GM19023 (cell line): ENCODE measurements around the gene CSKMT.
"Not testable (repeated sequence)": the region's sequence is repeated elsewhere in the genome, so short reads cannot be mapped to it uniquely, and the experiment has no call there.

Experiments
- ATAC-seq: cut with Tn5 transposase; IDR thresholded peaks from one replicate; pipeline ENCODE4 v1.9.1; 2021; ENCODE audit warnings: mild to moderate bottlenecking, moderate library complexity; ENCODE audit not compliant: unreplicated experiment

CSKMT gene

DNA sequence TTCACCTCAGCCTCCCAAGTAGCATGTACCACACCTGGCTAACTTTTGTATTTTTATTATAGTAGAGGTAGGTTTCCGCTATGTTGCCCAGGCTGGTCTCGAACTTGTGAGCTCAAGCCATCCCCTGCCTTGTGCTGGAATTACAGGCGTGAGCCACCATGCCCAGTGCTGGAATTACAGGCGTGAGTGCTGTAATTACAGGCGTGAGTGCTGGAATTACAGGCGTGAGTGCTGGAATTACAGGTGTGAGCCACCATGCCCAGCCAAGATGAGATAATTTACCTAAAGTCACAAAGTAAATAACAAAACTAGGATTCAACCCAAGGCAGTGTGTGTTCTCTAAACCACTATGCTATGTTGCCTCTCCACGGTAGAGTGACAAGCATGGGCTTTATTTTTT, 17.4 kb downstream of the CSKMT start:
- ATAC-seq: no peak

DNA sequence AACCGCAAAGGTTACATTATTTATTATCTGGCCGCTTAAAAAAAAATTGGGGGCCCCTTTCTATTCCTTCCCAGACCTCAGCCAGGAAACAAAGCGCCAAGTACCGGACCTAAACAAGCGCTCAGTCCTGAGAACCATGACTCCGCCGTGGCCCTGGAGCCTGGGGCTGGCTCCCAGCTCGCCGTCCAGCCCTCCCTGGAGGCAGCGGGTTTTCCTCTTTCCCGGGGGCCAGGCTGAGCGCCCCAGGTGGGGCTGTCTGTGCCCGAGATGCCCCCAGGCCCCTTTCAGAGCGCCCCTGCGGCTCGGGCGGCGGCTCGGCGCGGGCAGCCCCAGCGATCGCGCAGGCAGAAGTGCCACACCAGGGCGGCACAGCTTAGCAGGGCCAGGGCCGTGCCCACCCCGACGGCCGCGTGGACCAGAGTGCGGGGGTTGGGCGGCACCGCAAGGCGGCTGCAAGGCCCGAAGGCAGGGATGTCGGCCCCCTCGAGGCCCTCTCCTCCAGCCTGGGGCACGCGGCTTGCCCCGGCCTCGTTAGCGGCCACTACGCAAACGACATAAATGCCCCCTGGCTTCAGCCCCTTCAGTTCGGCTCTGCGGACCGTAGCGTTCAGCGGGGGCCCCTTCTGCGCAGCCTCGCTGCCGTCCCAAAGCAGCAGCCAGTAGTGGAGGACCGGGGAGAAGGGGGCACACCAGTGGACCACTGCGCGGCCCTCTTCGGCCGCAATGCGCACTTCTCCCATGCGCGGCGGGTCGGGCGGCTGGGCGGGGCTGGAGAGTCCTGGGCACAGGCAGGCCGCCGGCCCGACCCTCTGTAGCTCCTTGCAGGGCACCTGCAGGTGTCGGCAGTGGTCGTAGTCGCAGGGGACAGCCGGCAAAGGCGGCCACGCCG, 22.6 kb downstream of the CSKMT start:
- no peak for ATAC-seq

DNA sequence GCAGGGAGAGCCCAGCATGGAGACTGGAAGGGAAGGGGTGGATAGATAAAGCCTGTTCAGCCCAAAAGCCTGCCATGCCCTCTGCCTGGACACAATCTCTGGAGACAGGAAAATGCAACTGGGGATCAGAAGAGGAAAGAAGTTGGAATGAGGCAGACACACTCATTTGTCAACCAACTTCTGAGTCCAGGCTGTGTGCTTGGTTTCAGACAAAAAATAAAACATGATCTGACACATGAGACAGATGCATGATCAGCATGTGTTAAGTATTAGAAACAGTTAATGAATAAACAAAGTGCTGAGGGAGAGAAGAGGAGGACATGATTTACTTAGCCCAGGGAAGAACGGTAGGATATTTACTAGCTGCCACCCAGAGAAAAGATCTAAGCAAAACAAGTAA, 23.4 kb downstream of the CSKMT start:
- no peak for ATAC-seq

DNA sequence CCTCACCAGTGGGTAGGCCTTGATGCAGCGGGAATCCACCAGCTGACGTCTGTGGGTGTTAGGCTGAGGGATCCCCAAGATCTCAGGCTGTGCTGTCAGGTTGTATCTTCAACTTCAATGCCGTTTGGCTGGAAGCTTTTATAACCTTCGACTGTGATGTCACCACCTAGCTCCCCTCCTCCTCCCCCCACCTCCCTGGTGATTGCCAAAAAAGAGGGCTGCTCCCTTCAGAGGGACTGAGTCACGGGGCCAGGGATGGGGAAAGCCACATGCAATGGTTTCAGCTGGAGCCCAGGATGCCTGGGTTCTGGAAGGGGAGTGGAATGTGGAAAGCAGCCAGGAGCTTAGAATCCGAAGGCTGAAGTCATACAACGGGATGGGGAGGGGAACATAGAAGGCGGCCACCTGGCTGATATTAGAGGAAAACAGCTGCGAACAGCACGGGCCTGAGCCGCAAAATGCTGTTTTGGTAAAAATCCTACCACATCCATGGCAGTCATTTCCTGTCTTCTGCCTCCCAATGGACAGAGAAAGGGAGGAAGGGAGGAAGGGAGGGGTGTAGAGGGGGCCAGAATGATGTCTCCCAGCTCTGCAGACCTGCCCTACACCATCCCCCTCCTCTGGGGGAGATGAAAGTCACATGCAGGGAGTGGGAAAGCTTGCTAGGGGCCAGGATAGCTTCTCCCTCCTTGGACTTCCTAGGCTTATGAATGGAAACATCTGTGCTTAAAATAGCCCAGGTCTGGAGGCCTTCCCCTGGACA, 24.5 kb downstream of the CSKMT start, which contains the start of gene LRRN4CL:
Gene LRRN4CL (minus strand): TSS at position 110 of the 763 bp plus-strand sequence. CDS start 1,022 bp downstream, outside the sequence.
- ATAC-seq: no peak

DNA sequence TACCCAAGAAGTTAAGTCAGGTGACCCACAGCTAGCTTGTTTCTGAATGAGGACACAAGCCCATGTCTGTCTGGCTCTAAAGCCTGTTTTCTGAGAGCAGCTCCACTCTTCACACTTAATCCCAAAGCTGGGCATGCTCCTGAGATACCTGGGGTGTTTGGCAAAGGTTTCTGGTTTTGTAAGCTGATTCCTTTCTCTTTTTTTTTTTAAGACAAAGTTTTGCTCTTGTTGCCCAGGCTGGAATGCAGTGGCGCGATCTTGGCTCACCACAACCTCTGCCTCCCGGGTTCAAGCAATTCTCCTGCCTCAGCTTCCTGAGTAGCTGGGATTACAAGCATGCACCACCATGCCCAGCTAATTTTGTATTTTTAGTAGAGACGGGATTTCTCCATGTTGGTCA, 28.5 kb downstream of the CSKMT start:
- not testable (repeated sequence) for ATAC-seq

DNA sequence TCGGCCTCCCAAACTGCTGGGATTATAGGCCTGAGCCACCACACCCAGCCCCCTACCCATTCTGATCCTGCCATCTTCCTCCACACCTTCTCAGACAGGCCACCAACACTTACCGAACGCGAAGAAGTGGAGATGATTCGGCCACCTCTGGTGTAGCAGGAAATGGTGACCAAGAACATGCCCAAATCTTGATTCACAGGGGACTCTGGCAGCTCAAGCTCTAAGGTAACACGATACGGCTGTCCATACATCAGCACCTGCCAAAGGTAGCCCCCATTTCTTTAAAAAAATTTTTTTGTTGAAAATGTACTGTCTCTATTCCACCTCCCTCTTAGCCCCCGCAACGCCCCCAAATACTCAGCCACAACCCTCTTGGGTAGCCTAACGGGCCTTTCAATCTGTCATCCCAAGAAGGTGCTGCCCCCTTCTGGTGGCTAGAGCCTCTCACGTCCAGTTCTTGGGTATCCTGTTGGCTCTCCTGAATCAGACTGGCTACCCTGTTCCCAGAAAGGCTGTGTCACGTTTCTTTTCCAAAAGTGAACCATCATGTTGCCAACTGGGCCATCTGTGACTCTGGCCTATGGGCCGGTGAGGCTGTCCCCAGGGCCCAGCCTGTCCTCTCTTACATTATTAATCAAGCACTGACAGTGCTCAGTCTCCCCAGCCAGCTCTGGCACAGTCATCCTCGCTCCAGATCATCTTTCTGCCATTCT, 29.5 kb downstream of the CSKMT start:
- no peak for ATAC-seq

DNA sequence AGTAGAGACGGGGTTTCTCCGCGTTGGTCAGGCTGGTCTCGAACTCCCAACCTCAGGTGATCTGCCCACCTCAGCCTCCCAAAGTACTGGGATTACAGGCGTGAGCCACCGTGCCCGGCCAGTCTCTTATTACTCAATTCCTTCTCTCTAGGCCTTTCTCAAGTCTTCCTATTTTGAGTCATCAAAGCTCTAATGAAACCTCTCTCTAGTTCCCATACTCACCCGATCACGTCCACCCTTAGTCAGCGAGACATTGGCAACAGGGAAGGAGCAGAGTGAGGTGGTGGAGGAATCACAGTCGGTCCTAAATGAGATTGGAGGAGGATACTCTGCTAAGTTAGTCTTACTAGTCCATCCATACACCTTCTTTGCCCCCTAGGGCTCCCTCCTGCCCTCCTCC, 37.1 kb downstream of the CSKMT start:
- ATAC-seq: no peak

DNA sequence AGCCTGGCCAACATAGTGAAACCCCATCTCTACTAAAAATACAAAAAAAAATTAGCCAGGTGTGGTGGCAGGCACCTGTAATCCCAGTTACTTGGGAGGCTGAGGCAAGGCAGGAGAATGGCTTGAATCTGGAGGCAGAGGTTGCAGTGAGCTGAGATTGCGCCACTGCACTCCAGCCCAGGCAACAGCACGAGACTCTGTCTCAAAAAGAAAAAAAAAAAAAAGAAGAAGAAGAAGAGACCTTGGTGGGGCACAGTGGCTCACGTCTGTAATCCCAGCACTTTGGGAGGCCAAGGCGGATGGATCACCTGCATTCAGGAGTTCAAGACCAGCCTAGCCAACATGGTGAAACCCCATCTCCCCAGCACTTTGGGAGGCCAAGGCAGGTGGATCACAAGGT, 38.8 kb downstream of the CSKMT start:
- ATAC-seq: not testable (repeated sequence)

DNA sequence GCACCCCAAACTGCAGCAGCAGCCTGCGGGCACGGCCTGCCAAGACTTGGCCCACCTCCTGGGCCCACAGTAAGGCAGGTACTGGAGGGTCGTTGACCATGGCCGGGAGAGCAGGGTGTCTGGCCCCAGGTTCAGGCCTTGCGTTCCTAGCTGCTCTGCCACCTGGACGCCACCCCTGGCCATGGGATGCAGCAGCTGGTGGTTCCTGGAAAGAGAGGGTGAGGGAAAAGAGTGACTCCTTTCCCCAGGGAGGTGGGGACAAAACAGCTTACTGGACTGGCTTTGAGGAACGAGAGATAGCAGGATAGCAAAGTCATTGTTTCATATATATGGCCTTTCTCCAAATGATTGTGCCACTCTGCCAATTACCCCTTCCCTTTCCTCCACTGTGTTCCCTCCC, 40.3 kb downstream of the CSKMT start:
- ATAC-seq: no peak

DNA sequence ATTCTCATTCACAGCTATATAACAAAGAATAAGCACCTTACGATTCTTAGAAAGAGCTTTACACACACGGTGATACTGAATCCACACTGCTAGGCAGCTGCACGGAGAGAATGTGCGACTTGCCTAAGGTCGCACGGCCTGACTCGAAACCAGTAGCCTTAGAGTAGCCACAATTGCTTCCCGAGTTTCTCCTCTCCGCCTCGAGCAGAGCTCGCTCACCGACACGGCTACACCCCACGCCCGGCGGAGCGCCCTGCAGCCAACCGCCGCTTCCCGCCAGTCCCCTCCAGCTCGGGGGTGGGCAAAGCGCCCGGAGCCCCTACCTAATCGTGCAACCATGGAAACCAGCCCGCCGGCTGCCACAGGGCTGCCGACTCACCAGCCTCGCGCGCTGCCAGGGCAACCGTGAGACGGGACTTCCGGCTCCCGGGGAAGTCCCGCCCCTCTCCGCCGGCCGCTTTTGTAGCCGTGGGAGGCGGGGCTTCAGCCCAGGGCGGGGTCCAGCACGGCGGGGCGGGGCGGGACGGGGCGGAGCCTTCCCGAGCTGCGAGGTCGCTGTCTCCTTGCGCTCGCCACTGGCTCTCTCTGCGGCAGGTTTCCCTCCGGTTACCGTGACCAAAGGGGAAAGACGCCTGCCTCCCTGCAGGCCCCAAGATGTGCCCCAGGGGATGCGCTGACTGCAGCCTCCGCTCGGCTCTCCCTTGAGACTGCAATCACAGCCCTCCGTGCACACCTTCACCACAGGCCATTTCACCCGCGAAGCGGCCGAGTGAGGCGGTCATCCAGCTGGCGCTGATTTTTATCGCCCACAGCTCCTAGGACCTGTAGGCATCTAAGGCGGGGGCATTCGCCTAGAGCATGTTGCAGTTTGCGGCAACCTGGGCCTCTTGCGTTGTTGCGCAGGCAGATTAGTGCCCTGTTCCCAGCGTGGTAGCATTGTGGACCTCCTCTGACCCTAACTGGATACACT, 41.1 kb downstream of the CSKMT start:
- peak; percentile 55 for ATAC-seq

DNA sequence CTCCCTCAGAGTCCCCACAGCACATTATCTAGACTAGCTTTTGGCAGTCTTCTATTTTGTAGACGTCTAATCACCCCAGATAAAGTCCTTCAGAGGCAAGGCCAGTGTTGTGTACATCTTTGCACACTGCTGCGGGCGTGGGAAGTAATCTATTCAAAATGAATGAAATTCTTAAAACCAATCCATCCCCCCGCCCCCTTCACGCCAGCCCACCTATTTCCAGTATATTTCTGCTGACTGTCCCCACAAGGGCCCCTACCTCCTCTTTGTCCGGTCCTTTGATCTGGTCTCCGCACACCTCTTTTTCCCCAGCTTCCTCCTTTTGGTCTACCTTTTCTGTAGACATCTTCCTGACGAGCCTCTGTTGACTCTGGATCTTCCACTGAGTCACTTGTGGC, 41.7 kb downstream of the CSKMT start:
- no peak for ATAC-seq

DNA sequence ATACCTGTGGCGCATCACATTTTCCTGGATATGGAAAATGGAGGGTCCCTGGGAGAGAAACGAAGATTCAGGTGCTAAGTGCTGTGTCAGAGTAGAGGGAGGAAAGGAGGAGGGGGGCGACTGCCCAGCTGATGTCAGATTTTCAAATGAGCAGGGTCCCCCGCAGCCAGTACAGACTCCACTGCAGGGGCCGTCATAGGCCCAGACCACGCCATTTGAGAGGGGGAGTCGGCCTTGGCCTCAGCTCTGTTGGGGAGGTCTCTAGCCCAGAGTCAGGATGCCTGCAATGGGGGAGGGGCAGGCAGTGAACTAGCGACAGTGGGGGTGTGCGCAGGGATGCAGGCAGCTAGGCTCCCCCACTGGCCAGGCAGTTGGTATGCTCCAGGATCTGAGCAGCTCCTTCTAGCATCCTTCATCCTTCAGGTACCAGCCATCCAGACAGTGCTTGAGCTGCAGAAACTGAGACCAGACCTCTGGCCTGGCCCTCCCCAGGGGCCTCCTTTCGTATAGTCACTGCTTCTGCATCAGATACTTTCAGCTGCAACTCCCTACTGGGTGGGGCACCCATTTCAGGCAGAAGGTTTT, 42.3 kb downstream of the CSKMT start, which contains the start of the genes BSCL2 and GNG3:
Gene BSCL2 (minus strand): TSS at position 148 of the 585 bp plus-strand sequence. CDS start 229 bp downstream, outside the sequence.
Gene GNG3 (plus strand): TSS at position 400 of the 585 bp plus-strand sequence. CDS start 620 bp downstream, outside the sequence.
- no peak for ATAC-seq

DNA sequence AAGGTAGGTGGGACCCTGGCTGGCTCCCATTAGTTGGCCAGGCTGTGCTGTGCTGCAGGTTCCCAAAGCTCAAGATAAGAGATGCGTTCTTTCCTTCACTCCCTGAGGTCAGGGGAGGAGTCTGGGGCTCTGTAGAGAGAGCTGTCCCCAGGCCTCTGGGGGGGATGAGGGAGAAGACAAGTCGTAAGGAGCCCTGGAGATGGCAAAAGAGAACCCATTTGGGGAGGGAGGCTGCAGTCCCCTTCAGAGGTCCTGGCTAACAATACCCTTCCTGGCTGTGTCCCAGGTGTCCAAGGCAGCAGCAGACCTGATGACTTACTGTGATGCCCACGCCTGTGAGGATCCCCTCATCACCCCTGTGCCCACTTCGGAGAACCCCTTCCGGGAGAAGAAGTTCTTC, 43.3 kb downstream of the CSKMT start:
- no peak for ATAC-seq

DNA sequence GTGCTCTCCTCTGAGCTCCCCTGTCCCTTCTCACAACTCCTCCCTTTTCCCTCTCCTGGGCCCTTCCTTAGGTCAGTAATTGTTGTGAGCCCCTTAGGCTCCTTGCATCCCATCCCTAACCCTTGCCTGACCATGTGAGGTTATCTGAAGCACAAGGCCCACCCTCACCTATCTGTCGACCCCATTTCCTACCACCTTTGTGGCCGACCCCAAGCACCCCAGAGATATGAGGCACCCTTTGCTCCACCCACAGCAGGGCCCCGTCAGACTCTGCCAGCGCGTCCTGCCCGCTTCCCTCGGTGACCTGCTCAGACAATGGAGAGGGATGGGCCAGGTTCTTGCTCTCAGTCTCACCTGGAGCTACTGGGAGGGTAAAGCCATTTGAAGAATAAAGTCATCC, 43.7 kb downstream of the CSKMT start:
- ATAC-seq: no peak

DNA sequence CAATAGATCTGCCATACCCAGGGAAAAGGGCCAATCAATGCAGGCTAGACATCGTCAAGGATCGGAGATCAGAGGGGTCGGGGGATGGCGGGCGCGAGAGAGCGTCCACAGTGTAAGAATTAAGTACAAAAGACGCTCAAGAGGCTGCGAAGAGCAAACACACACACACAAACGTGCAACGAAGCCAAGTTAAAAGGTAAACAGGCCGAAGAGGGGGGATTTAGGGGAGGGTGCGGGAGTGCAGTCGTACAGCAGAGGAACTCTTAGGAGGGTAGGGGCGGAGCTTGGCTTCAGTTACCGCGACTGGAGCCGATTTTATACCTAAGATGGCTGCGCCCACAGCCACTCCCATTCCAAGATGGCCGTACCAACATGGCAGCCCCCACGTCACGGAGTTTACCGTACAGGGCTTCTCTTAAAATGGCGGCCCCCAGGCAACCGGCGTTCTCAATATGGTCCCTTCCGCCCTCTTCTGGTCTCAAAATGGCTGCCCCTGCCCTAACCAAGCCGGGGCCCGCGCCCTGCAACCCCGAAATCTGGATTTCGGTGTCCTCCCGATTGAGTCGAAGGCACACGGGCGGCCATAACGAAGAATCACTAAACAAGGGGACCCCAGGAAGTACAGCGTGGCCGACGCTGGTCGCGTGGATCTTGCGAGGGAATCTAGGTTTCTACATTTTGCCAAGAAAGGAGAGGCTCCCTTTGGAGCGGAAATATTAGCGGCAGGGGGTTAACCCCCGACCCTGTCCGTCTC, 44.3 kb downstream of the CSKMT start:
- peak; percentile 74 for ATAC-seq

DNA sequence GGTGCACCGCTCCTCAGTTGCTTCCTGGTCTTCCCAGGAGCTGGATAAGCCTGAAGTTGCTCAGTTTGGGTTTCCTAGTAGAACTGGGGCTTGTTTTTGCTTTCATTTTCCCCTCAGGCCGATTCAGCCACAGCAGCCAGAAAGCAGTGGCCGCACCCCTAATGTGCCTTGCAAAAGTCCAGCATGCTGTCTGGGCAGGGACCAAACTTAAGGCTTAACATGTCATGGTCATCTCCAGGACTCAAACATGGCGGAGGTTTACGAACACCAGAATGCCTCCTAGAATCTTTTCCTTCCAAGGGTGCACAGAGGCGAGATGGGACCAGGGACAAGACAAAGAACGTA, 44.9 kb downstream of the CSKMT start:
- no peak for ATAC-seq

DNA sequence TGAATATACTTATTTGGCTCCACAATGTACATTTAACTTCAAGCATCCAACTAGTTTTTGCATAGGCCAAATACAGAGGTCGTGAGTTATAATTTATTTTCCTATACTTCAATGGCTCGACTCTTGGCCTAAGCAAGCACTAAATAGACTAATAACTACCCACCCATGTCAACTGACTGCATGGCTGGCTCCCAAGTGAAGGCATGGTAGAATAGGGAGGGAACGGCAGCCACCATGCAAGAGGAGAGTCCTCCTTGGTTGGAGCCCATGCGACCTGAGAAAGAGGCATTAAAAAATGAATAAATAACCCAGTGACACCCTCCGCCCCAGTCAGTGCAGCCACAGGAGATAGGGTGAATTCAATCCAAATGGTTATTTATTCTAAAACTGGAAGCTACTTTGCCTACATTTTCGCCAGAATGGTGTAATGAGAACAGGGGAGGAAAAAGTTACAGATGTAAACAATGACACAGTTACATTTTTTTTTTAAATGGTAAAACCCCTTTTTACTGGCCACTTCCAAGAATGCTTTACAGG, 47.2 kb downstream of the CSKMT start:
- ATAC-seq: no peak

DNA sequence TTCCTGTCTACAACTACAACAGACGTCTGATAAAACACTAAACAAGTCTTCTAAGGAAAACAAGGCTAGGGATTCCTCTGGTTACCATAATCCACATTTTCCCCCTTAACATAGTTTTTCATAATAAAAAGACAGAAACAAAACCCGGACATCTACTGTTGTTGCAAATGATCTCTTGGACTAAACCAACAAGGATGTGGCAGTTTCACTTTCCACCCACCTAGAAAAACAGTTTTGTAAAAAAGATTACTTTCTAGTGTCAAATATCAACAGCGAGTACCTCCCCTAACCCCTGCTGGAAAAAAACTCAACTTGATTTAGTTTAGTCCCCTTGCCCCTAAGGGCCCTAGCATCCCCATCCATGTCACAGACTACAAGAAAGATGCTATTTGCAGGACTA, 47.7 kb downstream of the CSKMT start:
- no peak for ATAC-seq

DNA sequence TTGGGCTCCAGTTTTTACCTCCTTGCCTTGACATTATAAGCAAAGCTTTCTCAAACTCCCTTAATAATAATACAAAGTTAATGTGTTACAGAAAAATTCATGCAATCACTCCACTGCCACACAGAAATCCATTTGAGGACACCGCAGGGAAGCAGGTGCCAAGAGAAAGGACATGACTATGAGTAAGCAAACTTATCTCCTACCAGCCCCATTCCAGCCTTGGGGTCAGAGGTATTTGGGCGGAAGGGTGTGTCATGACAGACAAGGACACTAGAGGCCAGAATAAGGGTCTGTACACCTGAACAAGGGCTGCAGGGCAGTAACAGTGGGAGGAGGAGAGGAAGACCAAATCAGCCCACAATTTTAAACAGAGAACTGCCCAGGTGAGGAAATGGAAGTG, 48.2 kb downstream of the CSKMT start:
- no peak for ATAC-seq
